Measurements from ENCODE around the gene MAPK9. TPM values are rescaled to one million over a fixed set of nuclear protein-coding genes. Genes with fewer than 3 reads are reported as not detected.
A peak's percentile ranks its signal among the peaks of the same experiment; 100 is the strongest.

Gene MAPK9
- total RNA-seq, 1 donor from 2014 or later = 36.1 TPM

- peaks cover 6% of the 10 kb centered on the region for H3K4me1 Mint-ChIP-seq
- no peak for DNase-seq (ENCODE audit: low read depth, low spot score)
- H3K27me3 Mint-ChIP-seq (ENCODE audit: low read depth) = no peaks in the 10 kb centered on the region
- TF ChIP-seq, protein P1, sequence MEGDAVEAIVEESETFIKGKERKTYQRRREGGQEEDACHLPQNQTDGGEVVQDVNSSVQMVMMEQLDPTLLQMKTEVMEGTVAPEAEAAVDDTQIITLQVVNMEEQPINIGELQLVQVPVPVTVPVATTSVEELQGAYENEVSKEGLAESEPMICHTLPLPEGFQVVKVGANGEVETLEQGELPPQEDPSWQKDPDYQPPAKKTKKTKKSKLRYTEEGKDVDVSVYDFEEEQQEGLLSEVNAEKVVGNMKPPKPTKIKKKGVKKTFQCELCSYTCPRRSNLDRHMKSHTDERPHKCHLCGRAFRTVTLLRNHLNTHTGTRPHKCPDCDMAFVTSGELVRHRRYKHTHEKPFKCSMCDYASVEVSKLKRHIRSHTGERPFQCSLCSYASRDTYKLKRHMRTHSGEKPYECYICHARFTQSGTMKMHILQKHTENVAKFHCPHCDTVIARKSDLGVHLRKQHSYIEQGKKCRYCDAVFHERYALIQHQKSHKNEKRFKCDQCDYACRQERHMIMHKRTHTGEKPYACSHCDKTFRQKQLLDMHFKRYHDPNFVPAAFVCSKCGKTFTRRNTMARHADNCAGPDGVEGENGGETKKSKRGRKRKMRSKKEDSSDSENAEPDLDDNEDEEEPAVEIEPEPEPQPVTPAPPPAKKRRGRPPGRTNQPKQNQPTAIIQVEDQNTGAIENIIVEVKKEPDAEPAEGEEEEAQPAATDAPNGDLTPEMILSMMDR (conservative IDR thresholded peaks at IDR 0.05) = no peak
- no peaks in the 10 kb centered on the region for H3K9me3 Mint-ChIP-seq
- no peak overlapping the region for H3K4me3 Mint-ChIP-seq
- H3K27ac Mint-ChIP-seq (ENCODE audit: unreplicated experiment) = no peak overlapping the region
- peaks cover 10% of the 10 kb centered on the region for H3K36me3 Mint-ChIP-seq (ENCODE audit: low read depth)
These were observed 37.9 kb upstream of the MAPK9 start for GRCh38 chr5:180329606-180330269.

GRCh38 chr5:180329138-180329435, 37.2 kb upstream of the MAPK9 start:
- Mint-ChIP-seq H3K9me3 (no peaks in the 10 kb centered on the region), H3K4me1 (peaks cover 13% of the 10 kb centered on the region), H3K27me3 (ENCODE audit: low read depth) (no peaks in the 10 kb centered on the region), H3K27ac (ENCODE audit: unreplicated experiment) (peak overlapping the region; percentile 43), H3K36me3 (ENCODE audit: low read depth) (peaks cover 10% of the 10 kb centered on the region), H3K4me3 (no peak overlapping the region)
- no peak for DNase-seq (ENCODE audit: low read depth, low spot score)
- TF ChIP-seq, protein P1 (conservative IDR thresholded peaks at IDR 0.05) = no peak

GRCh38 chr5:180328296-180329137, 36.6 kb upstream of the MAPK9 start:
- Mint-ChIP-seq H3K9me3 (no peaks in the 10 kb centered on the region), H3K27me3 (ENCODE audit: low read depth) (no peaks in the 10 kb centered on the region), H3K27ac (ENCODE audit: unreplicated experiment) (peak overlapping the region; percentile 43), H3K4me1 (peaks cover 18% of the 10 kb centered on the region), H3K4me3 (no peak overlapping the region), H3K36me3 (ENCODE audit: low read depth) (peaks cover 6% of the 10 kb centered on the region)
- TF ChIP-seq, protein P1 (conservative IDR thresholded peaks at IDR 0.05) = peak; percentile 79
- DNase-seq (ENCODE audit: low read depth, low spot score) = peak; percentile 74

DNA sequence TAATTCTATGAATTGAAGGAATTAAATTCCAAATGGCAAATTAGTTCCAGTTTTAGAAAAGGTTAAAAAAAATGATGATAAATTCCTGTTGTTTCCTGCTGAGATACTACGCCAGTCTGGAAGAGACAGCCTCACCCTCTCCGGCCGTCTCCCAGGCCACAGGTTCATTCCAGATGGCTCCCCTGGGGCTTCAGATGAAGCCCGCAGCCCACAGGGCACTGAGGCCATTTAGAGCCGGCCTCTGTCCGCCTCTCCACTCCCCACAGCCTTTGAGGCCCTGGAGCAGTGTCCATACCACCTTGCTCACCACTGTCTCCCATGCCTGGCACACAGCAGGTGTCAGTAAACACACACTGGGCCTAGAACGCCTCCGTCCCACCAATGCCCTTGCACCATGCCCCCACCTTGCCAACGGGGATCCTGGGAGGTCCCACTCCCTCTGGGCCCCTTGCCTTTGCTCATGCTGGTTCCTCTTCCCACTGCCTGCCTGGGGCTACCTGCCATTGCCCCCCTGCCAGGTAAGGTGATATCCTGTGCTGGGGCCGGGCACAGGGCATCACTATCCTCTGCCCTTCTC, 35.2 kb upstream of the MAPK9 start:
- TF ChIP-seq, protein P1 (conservative IDR thresholded peaks at IDR 0.05) = no peak
- Mint-ChIP-seq H3K4me3 (no peak overlapping the region), H3K27ac (ENCODE audit: unreplicated experiment) (no peak overlapping the region), H3K27me3 (ENCODE audit: low read depth) (no peaks in the 10 kb centered on the region), H3K36me3 (ENCODE audit: low read depth) (peaks cover 2% of the 10 kb centered on the region), H3K4me1 (peaks cover 23% of the 10 kb centered on the region), H3K9me3 (no peaks in the 10 kb centered on the region)
- DNase-seq (ENCODE audit: low read depth, low spot score) = no peak

DNA sequence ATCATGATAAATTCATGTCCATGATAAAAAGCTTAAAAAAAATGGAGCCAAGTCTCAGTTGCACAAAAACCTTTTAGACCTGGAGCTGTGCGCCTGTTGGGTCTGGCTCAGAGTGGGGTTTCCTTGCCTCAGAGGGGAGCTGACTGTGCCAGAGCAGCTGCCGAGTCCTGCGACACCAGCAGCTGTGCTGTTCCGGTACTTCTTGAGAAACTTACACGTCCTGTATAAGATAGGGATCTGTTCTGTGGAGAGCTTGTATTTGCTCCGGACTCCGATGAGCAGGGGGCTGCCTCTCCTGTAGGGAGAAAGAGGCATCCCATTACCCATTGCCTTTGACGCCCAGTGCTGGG, 32.7 kb upstream of the MAPK9 start:
- Mint-ChIP-seq H3K4me3 (no peak overlapping the region), H3K27ac (ENCODE audit: unreplicated experiment) (peak overlapping the region; percentile 50), H3K4me1 (peaks cover 18% of the 10 kb centered on the region), H3K36me3 (ENCODE audit: low read depth) (no peaks in the 10 kb centered on the region), H3K9me3 (no peaks in the 10 kb centered on the region), H3K27me3 (ENCODE audit: low read depth) (no peaks in the 10 kb centered on the region)
- TF ChIP-seq, protein P1 (conservative IDR thresholded peaks at IDR 0.05) = no peak
- DNase-seq (ENCODE audit: low read depth, low spot score) = no peak

Measured in neural crest cell (in vitro differentiated cells).